Raji (cell line): Measurements from ENCODE around the gene NTM.

Experiments used
- POLR2A ChIP-seq: IDR thresholded peaks from 2 replicates; pipeline ENCODE4 v1.6.1; 2011; ENCODE audit warnings: low read depth, low read length, control low read depth; ENCODE audit not compliant: insufficient read depth

Gene NTM

DNA sequence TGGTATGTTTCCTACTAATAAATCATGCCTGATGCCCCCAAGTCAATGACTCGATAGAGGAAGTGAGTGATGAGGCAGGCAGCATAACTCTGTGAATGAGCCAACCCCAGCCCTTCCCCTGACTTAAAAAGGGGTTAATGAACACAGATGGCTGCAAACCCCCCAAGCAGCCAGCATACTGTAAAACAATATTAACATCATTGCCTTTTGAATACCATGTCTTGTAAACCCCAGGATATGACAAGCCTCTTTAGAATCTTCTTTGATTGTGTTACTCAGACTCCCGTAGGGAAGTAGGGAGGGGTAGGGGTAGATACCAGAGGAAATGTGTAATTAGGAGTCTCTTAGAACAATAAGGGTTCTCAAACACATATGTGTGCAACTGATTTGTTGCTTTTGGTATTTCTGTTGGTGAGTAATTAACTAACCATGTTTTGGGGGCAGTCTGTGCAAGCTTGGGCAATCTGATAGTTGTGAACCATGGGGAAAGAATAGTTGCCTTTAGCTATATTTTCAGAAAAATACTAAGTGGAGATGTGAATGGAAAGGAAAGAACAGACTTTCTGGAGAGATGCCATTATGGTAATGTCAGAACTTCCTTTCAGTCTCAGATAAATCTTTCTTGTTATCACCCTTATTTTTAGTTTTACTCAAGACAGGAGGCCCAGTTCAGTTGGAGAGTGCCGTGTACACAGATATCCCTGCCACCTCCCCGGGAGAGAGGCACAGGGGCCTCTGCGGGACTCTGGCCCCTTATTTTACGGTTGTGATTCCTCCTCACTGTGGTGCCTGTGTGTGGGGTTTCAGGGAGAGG is 701.8 kb downstream of the NTM start:
- TF ChIP-seq POLR2A: no peak

GRCh38 chr11:132072858-132073211 is 702.4 kb downstream of the NTM start:
- TF ChIP-seq POLR2A: no peak

DNA sequence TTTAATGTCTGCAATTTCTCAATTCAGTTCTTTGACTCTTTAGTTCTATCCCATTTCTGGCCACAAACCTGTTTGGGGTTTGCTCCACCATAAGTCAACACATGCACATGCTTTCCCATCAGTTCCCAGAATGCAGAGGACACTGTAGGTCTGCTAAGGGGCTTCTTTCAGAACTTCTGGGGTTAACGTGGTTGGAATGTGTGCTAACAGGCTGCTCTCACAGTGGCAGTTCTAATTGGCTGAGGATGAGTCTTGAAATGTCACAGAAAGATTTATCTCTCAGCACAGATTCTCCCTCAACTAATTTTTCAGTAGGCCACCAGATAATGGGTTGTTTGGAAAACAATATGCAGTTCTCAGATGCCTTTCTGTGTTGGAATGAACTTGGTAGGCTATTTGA is 703.4 kb downstream of the NTM start:
- no peak for TF ChIP-seq POLR2A

GRCh38 chr11:132075447-132075846 is 705.0 kb downstream of the NTM start:
- no peak for TF ChIP-seq POLR2A

GRCh38 chr11:132077416-132077815 is 707.0 kb downstream of the NTM start:
- no peak for TF ChIP-seq POLR2A

DNA sequence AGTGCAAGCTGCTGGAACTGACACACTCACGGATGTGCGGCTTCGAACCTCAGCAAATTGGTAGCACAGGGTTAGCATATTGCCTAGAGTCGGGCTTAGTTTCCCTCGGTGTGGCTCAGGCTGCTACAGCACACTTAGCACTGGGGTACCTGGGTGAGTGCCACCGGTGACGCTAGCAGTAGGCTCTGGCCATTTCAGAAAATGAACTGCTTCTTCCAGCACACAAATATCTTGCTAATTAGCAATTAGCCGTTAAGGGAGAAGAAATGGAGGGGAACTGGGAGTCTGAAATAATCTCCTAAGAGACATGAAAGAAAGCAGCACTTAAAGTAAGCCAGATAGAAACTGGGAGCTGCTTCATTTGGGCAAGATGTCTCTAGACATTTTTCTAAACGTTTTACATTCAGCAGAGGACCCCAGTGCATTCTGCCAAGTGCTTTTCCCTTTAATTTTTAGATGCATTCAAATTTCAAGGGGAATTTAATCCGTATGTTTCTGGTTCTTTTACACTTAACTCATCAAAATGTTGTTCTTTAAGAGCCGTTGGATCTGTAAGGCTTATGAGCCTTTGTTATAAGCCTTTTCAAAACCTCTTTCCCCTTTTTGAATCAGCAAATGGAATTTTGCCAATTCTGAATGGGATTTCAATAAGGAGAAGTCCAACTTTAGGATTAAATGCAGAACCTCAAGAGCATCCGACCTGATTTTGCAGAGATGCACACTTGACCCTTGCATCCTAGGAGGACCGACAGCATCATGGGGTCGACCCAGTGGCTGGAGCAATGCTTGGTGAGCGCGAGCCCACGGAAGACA is 708.1 kb downstream of the NTM start:
- TF ChIP-seq POLR2A: no peak

- TF ChIP-seq POLR2A: no peak
Measured at GRCh38 chr11:132080127-132080526, 709.7 kb downstream of the NTM start.

- TF ChIP-seq POLR2A: no peak
Measured at GRCh38 chr11:132082566-132082965, 712.2 kb downstream of the NTM start.

GRCh38 chr11:132084433-132084832 is 714.0 kb downstream of the NTM start:
- no peak for TF ChIP-seq POLR2A

DNA sequence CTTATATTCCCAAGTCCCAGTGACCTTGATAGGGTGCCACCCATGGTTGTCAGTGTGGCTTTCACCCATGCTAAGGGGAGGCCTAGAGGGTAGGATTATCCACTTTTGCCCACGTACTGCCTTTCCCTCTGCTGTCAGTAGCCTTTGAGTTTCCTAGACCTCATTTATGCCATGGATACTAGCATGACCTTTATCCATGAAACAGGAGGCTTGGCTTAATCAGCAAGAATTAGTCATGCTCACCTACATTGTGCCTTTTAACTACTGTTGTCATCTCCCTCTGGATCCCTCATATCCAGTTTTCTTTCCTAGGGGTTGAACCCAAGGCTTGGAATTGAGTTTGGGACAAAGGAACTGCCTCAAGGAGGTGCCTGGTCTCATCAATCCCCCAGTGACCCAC is 716.7 kb downstream of the NTM start:
- TF ChIP-seq POLR2A: no peak

- TF ChIP-seq POLR2A: no peak
Measured at GRCh38 chr11:132088551-132088950, 718.1 kb downstream of the NTM start.

- no peak for TF ChIP-seq POLR2A
Measured at GRCh38 chr11:132093536-132094259, 723.3 kb downstream of the NTM start.

GRCh38 chr11:132094598-132094997 is 724.2 kb downstream of the NTM start:
- TF ChIP-seq POLR2A: no peak

DNA sequence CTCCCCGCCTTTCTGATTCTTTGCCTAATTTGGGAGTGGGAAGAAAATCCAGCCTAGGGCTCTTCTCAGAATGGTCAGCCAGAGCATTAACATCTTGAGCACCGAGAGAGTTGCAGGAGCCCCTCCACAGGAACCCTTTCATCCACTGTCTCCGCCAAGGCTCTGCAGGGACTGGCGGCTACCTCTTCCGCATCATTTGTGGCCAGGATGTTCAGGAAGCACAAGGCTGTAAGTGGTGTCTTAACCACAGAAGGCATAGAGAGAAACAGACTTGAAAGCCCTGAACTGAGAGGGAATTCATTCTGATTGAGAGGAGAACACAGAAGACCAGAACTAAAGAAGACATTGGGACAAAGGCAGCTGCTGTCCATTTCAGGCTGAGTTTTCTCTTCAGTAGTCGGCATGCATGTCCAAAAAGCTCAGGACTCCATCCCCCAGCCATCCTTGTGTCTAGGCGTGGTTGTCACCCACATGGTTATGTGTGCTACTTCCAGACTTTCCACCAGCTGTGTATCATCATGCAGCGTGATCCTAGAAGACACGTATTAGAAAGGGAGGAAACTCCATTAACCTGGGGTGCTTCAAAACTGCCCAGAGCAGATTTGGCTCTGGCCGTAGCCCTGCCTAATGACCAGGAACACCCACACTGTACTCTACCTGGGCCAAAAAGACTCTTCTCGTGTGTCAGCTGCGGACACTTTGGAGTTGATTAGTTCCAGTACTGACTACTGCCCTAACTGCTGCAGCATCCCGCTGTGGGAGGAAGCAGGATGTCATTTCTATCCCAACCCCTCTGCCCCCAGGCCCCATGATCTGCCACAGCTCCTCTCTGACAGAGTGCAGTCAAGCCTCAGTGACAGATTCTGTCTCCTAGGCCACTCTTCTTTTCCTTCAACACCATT is 725.1 kb downstream of the NTM start:
- TF ChIP-seq POLR2A: no peak
